K562 (cell line): ENCODE measurements around the gene ANKRD13C. TPM values are rescaled to one million over a fixed set of nuclear protein-coding genes. Genes with fewer than 3 reads are reported as not detected.
A peak's percentile ranks its signal among the peaks of the same experiment; 100 is the strongest.

ENCODE experiments used
- ATAC-seq: fragments of 200-7000 bp; cut with Tn5 transposase; 3 replicates; pipeline ENCODE4 v1.9.1; 2020; ENCODE audit warnings: moderate library complexity
- BruUV-seq: library from RNA; stranded (reverse); fragments of 400-500 nt; replicated peaks from 2 replicates; lab custom pipeline; 2021; lab: Mats Ljungman, UMichigan
- CTCF ChIA-PET: fragments of 300-600 bp; formaldehyde crosslinking; extraction: SDS; loops from one replicate; lab custom pipeline; 2021; ENCODE audit warnings: low intra/inter-chr PET ratio; lab: Yijun Ruan, JAX
- POLR2A ChIA-PET: fragments of 300-600, 350-650 bp; sonication (Branson Sonifier 250); formaldehyde crosslinking; extraction: SDS; loops from one replicate; lab custom pipeline; 2021; ENCODE audit warnings: antibody characterized with exemption, inconsistent platforms; lab: Yijun Ruan, JAX
- DNase-seq, 4 experiments: peaks; one replicate each; pipeline versions ENCODE4 v3.0.0 to v3.0.0-alpha.2; 2011 to 2018; ENCODE audit warnings: low spot score in 3 of 4, mixed read lengths in 3 of 4; ENCODE audit errors: extremely low read depth in 1 of 4
- FAIRE-seq: peaks from 2 replicates; lab custom pipeline; 2011; peaks lifted over from hg19 to GRCh38; lab: Jason Lieb, UNC
- H2AFZ ChIP-seq: 2 replicates; pipeline ENCODE4 v1.6.0; 2011; ENCODE audit warnings: low read depth, low read length, control low read depth, inconsistent platforms
- H3K27ac ChIP-seq: fragments of 200-600 bp; 3 replicates; pipeline ENCODE4 v1.8.0; 2011; ENCODE audit warnings: low read depth, mild to moderate bottlenecking, control low read depth, inconsistent platforms, low read length, moderate library complexity, mixed read lengths; ENCODE audit errors: extremely low read depth
- H3K27me3 ChIP-seq, 2 experiments: fragments of 300-600 bp in 1 of 2; 2 replicates in 1 of 2; 3 replicates in 1 of 2; pipeline versions ENCODE4 v1.6.0 to v1.8.0; 2011; ENCODE audit warnings: inconsistent platforms in 2 of 2, low read length in 2 of 2, mild to moderate bottlenecking in 1 of 2, mixed read lengths in 1 of 2, moderate library complexity in 1 of 2; ENCODE audit not compliant: control insufficient read depth in 2 of 2, insufficient read depth in 2 of 2
- H3K36me3 ChIP-seq: fragments of 300-600 bp; 3 replicates; pipeline ENCODE4 v1.8.0; 2011; ENCODE audit warnings: mild to moderate bottlenecking, low read length, inconsistent platforms; ENCODE audit not compliant: control insufficient read depth, insufficient read depth
- H3K4me1 ChIP-seq, 2 experiments: fragments of 200-600 bp in 1 of 2; replicated peaks in 1 of 2; 2 replicates in 1 of 2; 3 replicates in 1 of 2; pipeline versions ENCODE4 v1.5.1 to v1.8.0; 2011; ENCODE audit warnings: inconsistent platforms in 2 of 2, low read length in 2 of 2, mild to moderate bottlenecking in 1 of 2, mixed read lengths in 1 of 2, moderate library complexity in 1 of 2; ENCODE audit not compliant: control insufficient read depth in 2 of 2, insufficient read depth in 2 of 2
- H3K4me2 ChIP-seq: 2 replicates; pipeline ENCODE4 v1.6.1; 2011; ENCODE audit warnings: low read length, control low read depth, inconsistent platforms, mixed read lengths; ENCODE audit not compliant: insufficient read depth
- H3K4me3 ChIP-seq: fragments of 200-600 bp; sonication (generic), shearing (Covaris generic); 2 replicates; pipeline ENCODE4 v1.5.1; 2016; ENCODE audit warnings: control low read depth, inconsistent platforms
- H3K79me2 ChIP-seq: fragments of 200-600 bp; 3 replicates; pipeline ENCODE4 v1.8.0; 2011; ENCODE audit warnings: low read length, inconsistent platforms; ENCODE audit not compliant: control insufficient read depth, insufficient read depth
- H3K9ac ChIP-seq, 2 experiments: 2 replicates each; pipeline versions ENCODE4 v1.6.0 to v1.6.1; 2011; ENCODE audit warnings: low read depth in 2 of 2, low read length in 2 of 2, control low read depth in 1 of 2, inconsistent platforms in 1 of 2, mild to moderate bottlenecking in 1 of 2, mixed read lengths in 1 of 2; ENCODE audit not compliant: insufficient read depth in 1 of 2
- H3K9me1 ChIP-seq: one replicate; pipeline ENCODE4 v1.6.0; 2011; ENCODE audit warnings: inconsistent platforms, mild to moderate bottlenecking, low read length, moderate library complexity; ENCODE audit not compliant: control insufficient read depth, insufficient read depth
- H3K9me3 ChIP-seq: replicated peaks from 2 replicates; pipeline ENCODE4 v1.5.1; 2011; ENCODE audit warnings: low read depth, low read length, inconsistent platforms; ENCODE audit not compliant: control insufficient read depth, insufficient read depth
- H4K20me1 ChIP-seq: replicated peaks from 2 replicates; pipeline ENCODE4 v1.6.1; 2011; ENCODE audit warnings: low read length, inconsistent platforms, mixed read lengths; ENCODE audit not compliant: control insufficient read depth, insufficient read depth
- CEBPG ChIP-seq, 3 experiments: fragments of 200-800 bp in 1 of 3; sonication (Bioruptor generic) in 1 of 3; sonication (generic) in 1 of 3; formaldehyde crosslinking in 1 of 3; IDR thresholded peaks in 2 of 3; conservative IDR thresholded peaks in 1 of 3; 2 replicates each; pipeline versions ENCODE4 v1.6.1 to v1.8.0; 2016 to 2022; ENCODE audit warnings: missing compliant biosample characterization in 2 of 3, missing genetic modification characterization in 2 of 3, mild to moderate bottlenecking in 1 of 3, missing genetic modification reagents in 1 of 3
- CHD2 ChIP-seq: IDR thresholded peaks from 2 replicates; pipeline ENCODE4 v1.6.1; 2011; ENCODE audit warnings: low read depth, low read length
- CXXC5 ChIP-seq: fragments of 250-450 bp; sonication (Bioruptor Pico); IDR thresholded peaks from 2 replicates; pipeline ENCODE4 v1.8.0; 2022; ENCODE audit warnings: inconsistent platforms, mild to moderate bottlenecking, moderate library complexity
- FUS ChIP-seq: fragments of 200-400 bp; formaldehyde crosslinking; optimal IDR thresholded peaks from 2 replicates; pipeline ENCODE3; 2017; ENCODE audit warnings: low read depth, low read length
- HCFC1 ChIP-seq: IDR thresholded peaks from 2 replicates; pipeline ENCODE4 v1.6.1; 2012; ENCODE audit warnings: low read depth, low read length, improper control_type of control experiment
- HNRNPK ChIP-seq: fragments of 200-400 bp; formaldehyde crosslinking; IDR thresholded peaks from one replicate; pipeline ENCODE4 v1.6.1; 2018; ENCODE audit warnings: mild to moderate bottlenecking, low read depth, low read length; ENCODE audit not compliant: poor library complexity, severe bottlenecking
- LEF1 ChIP-seq: fragments of 450-650 bp; IDR thresholded peaks from 2 replicates; pipeline ENCODE4 v1.6.1; 2016; ENCODE audit warnings: mild to moderate bottlenecking
- MTA3 ChIP-seq: fragments of 450-650 bp; formaldehyde crosslinking; IDR thresholded peaks from 2 replicates; pipeline ENCODE4 v1.6.1; 2017; ENCODE audit warnings: mild to moderate bottlenecking, borderline replicate concordance
- NFATC3 ChIP-seq: fragments of 450-650 bp; IDR thresholded peaks from 2 replicates; pipeline ENCODE4 v1.6.1; 2017; ENCODE audit warnings: mild to moderate bottlenecking
- PCBP1 ChIP-seq: fragments of 200-400 bp; formaldehyde crosslinking; IDR thresholded peaks from 2 replicates; pipeline ENCODE4 v1.6.1; 2018; ENCODE audit warnings: mild to moderate bottlenecking, low read depth, low read length; ENCODE audit not compliant: poor library complexity, severe bottlenecking
- POLR2A ChIP-seq: fragments of 450-650 bp; conservative IDR thresholded peaks from 2 replicates; pipeline ENCODE4 v1.6.1; 2016
- WGBS: fragments of 100-300 bp; shearing (Covaris generic); methylation state at CpG from one replicate; pipeline ENCODE4 v1.1.6; 2016; ENCODE audit warnings: low coverage, mixed read lengths; ENCODE audit not compliant: insufficient coverage; ENCODE audit errors: missing lambda C conversion rate; 5-methylcytosine and 5-hydroxymethylcytosine counted together
- in situ Hi-C: fragments of 300-500 bp; cut with MboI; formaldehyde crosslinking; loops from 4 replicates; pipeline ENCODE4 v1.15.0; 2018; ENCODE audit warnings: inconsistent platforms, mixed read lengths
- intact Hi-C: fragments of 100-400 bp; cut with micrococcal nuclease; formaldehyde crosslinking; loops from 2 replicates; pipeline ENCODE4 v1.14.2; 2022
- polyA plus RNA-seq, 8 experiments: library from polyadenylated mRNA; depleted of rRNA in 4 of 8; stranded (reverse) in 5 of 8; unstranded in 3 of 8; fragments of >200 nt; fragmentation: Nextera tagmentation in 2 of 8; fragmentation: Illumina TruSeq in 1 of 8; extraction: Ambion mirVana in 2 of 8; extraction: Trizol in 1 of 8; gene quantifications; 2 replicates each; pipeline versions ENCODE4 v1.2.1 to v1.2.3, GENCODE V29; 2011 to 2014; ENCODE audit warnings: inconsistent platforms in 1 of 8, missing spikeins in 1 of 8
- total RNA-seq, 7 experiments: library from RNA; depleted of rRNA in 6 of 7; stranded (reverse); fragments of >200 nt in 6 of 7; fragmentation: Illumina TruSeq in 2 of 7; extraction: Trizol in 2 of 7; gene quantifications; 2 replicates each; pipeline versions ENCODE4 v1.2.1 to v1.2.3, GENCODE V29; 2011 to 2021; ENCODE audit warnings: low replicate concordance in 1 of 7
- TF ChIP-seq, protein P1 (sequence below): fragments of 450-650 bp; IDR thresholded peaks from 2 replicates; pipeline ENCODE4 v1.6.1; 2016; ENCODE audit warnings: missing biosample characterization, missing genetic modification characterization
- TF ChIP-seq, protein P2 (sequence below): fragments of 450-650 bp; IDR thresholded peaks from 2 replicates; pipeline ENCODE4 v1.6.1; 2016

ANKRD13C gene
- total and polyA plus RNA-seq, 9 of the 15 experiments (the other 6 are each of a cell fraction or from before 2014, with no cell fraction given): 3.4 to 22.8 (median 12.5) TPM

DNA sequence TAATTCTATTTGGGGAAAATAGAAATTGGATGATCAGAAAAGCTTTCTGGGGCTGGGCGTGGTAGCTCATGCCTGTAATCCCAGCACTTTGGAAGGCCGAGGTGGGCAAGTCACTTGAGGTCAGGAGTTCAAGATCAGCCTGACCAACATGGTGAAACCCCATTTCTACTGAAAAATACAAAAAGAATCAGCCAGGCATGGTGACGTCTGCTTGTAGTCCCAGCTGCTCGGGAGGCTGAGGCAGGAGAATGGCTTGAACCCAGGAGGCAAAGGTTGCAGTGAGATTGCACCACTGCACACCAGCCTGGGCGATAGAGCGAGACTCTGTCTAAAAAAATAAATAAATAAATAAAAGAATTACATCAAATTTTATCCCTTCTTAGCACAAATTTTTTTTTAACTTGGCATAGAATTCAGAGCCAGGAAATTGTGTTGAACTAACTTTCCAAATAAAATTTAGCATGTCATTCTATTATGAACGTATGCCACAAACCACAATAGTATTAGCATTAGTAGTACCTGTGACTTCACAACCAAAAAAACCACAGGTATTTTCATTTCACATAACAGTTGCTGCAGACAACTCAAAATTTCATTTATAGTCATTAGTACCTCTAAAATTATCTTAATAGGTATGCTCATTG, 4.5 kb upstream of the ANKRD13C start (continued):
- TF ChIP-seq, protein P1, sequence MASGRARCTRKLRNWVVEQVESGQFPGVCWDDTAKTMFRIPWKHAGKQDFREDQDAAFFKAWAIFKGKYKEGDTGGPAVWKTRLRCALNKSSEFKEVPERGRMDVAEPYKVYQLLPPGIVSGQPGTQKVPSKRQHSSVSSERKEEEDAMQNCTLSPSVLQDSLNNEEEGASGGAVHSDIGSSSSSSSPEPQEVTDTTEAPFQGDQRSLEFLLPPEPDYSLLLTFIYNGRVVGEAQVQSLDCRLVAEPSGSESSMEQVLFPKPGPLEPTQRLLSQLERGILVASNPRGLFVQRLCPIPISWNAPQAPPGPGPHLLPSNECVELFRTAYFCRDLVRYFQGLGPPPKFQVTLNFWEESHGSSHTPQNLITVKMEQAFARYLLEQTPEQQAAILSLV (tag): no peak
- no peak for TF ChIP-seq CXXC5
- no peak for TF ChIP-seq MTA3
- TF ChIP-seq POLR2A: no peak
- TF ChIP-seq FUS: no peak
- TF ChIP-seq LEF1: no peak

DNA sequence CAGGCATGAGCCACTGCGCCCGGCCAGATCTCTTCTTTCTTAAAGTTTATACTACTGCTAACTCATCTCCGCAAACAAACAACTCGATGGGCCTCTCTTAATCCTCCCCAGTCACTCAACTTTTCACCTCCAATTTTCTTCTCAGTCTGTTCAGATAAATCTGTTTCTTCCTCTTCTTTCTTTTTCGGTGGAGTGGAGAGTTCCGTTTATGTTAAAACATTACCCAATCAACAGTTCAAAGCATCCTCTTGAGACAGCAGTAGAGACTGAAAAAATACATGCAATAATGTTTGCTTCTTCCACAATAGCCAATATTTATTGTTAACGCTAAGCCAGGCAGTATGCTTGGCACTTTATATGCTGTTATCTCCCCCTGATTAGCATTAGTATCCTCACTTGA, 1.4 kb upstream of the ANKRD13C start:
- no TSS peak for BruUV-seq
- H2AFZ ChIP-seq: no peak overlapping the region
- intact Hi-C loops (no loop called here), in situ Hi-C loops (no loop called here)
- no peak overlapping the region for H3K27ac ChIP-seq
- no peak for DNase-seq
- peak overlapping the region; percentile 95 for H3K4me3 ChIP-seq
- no peaks in the 10 kb centered on the region for H3K9me3 ChIP-seq
- no peaks in the 10 kb centered on the region for H3K27me3 ChIP-seq
- TF ChIP-seq HCFC1 (no peak), NFATC3 (no peak), HNRNPK (no peak), PCBP1 (no peak), CHD2 (no peak), CEBPG (CRISPR knock-in tag; IDR thresholded peaks at IDR 0.05) (no peak), CEBPG (tag; conservative IDR thresholded peaks at IDR 0.05 in 1 of 2, IDR thresholded peaks at IDR 0.05 in 1 of 2) (peak in 1 of 2 experiments; percentile 48; a peak in 1 of 4 replicates)
- TF ChIP-seq, protein P2, sequence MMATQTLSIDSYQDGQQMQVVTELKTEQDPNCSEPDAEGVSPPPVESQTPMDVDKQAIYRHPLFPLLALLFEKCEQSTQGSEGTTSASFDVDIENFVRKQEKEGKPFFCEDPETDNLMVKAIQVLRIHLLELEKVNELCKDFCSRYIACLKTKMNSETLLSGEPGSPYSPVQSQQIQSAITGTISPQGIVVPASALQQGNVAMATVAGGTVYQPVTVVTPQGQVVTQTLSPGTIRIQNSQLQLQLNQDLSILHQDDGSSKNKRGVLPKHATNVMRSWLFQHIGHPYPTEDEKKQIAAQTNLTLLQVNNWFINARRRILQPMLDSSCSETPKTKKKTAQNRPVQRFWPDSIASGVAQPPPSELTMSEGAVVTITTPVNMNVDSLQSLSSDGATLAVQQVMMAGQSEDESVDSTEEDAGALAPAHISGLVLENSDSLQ: peak; percentile 58; the same call in 1 of the 2 replicates
- H3K9ac ChIP-seq: peak overlapping the region; percentile 64 to 97; a peak in 3 of 4 replicates
- 31% methylated on average over 7 of the region's 7 CpGs for WGBS
- peaks cover 9 to 22% of the 10 kb centered on the region in 2 experiments; a peak in 3 of 5 replicates for H3K4me1 ChIP-seq
- H3K9me1 ChIP-seq: no peaks in the 10 kb centered on the region
- H3K4me2 ChIP-seq: peak overlapping the region; percentile 99
- POLR2A ChIA-PET: interaction anchor here (5.5 kb wide), 1 partner anchor 55 kb away, joined by 44 read pairs; the partner anchor contains the start of gene CTH
- peaks cover 45% of the 10 kb centered on the region for H3K79me2 ChIP-seq
- H4K20me1 ChIP-seq: no peaks in the 10 kb centered on the region; the same call in 1 of the 2 replicates
- ATAC-seq: no peak
- FAIRE-seq: no peak
- CTCF ChIA-PET: no interaction called here
- peaks cover 7% of the 10 kb centered on the region; the same call in 1 of the 3 replicates for H3K36me3 ChIP-seq
